PC-9 (cell line): Measurements from ENCODE around the gene ATG2B.

Experiments used
- CTCF ChIP-seq: fragments of 200-600 bp; sonication (generic); conservative IDR thresholded peaks from 2 replicates; pipeline ENCODE4 v1.6.1; 2017; ENCODE audit warnings: mixed run types, antibody characterized with exemption, mild to moderate bottlenecking, moderate library complexity
- EZH2 ChIP-seq: fragments of 200-600 bp; sonication (generic); IDR thresholded peaks from 2 replicates; pipeline ENCODE4 v1.8.0; 2017; ENCODE audit warnings: antibody characterized with exemption, low read depth

DNA sequence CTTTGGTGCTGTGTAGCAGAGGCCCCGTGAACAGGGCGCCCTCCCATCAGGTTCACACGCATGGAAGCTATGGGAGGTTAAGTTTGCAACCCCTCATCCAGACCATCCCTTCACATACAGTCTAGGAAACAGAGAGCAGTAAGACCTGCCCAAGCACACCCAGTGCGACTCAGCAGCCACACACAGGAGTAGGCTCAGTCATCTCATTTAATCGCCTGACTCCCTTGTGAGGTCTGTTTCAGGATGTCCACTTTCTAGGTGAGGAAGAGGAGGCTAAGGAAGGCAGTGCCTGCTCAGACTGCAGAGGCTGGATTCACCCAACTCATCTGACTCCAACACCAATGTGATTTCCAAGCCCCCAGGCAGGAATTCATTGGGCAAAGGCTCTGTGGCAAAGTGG lies 95.2 kb downstream of the ATG2B start:
- TF ChIP-seq CTCF (no peak), EZH2 (no peak)
